ENCODE results near the gene SMURF1.

The SMURF1 gene

GRCh38 chr7:99094401-99094800 is 49.5 kb downstream of the SMURF1 start:
- DNase-seq (ENCODE audit: extremely low read depth, low read depth), result no peak
- H3K4me3 ChIP-seq (replicated peaks; ENCODE audit: low read depth, low read length), result no peak overlapping the region
- TF ChIP-seq, protein P1, sequence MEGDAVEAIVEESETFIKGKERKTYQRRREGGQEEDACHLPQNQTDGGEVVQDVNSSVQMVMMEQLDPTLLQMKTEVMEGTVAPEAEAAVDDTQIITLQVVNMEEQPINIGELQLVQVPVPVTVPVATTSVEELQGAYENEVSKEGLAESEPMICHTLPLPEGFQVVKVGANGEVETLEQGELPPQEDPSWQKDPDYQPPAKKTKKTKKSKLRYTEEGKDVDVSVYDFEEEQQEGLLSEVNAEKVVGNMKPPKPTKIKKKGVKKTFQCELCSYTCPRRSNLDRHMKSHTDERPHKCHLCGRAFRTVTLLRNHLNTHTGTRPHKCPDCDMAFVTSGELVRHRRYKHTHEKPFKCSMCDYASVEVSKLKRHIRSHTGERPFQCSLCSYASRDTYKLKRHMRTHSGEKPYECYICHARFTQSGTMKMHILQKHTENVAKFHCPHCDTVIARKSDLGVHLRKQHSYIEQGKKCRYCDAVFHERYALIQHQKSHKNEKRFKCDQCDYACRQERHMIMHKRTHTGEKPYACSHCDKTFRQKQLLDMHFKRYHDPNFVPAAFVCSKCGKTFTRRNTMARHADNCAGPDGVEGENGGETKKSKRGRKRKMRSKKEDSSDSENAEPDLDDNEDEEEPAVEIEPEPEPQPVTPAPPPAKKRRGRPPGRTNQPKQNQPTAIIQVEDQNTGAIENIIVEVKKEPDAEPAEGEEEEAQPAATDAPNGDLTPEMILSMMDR (IDR thresholded peaks at IDR 0.05; ENCODE audit: low read depth, low read length, missing control alignments), result no peak

GRCh38 chr7:99092064-99092720 is 51.7 kb downstream of the SMURF1 start:
- DNase-seq (ENCODE audit: extremely low read depth, low read depth), result no peak
- TF ChIP-seq, protein P1 (IDR thresholded peaks at IDR 0.05; ENCODE audit: low read depth, low read length, missing control alignments), result no peak
- no peak overlapping the region for H3K4me3 ChIP-seq (replicated peaks; ENCODE audit: low read depth, low read length)

DNA sequence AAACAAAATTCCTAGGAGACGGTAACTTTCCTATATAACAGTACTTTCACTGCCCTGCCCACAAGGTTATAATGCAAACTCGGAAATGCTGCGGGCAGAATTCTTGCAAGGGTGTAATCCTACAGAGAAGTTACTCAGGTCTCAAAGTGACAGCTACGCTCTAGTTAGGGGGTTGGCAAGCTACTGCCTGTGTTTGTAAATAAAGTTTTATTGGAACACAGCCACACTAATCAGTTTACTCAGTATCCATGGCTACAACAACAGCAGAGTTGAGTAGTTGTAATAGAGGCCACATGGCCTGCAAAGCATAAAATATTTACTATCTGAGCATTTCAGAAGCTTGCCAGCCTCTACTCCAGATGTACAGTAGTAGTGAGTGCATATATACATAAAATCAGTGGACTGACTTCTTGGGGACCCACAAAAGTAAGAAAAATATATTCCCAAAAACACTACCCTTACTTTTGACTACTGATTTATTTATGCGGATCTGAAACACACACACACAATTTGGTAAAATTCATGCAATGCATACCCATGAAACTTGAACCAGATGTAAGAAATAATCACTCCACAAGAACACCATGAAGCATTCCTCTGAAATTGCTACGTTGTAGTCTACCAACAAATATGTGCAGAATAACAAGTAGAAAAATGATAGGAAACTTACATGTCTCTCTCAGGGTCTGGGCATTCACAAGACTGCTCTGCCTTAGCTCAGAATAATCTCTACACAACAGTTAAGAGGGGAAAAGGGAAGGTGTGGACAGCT is 53.0 kb downstream of the SMURF1 start:
- TF ChIP-seq, protein P1 (IDR thresholded peaks at IDR 0.05; ENCODE audit: low read depth, low read length, missing control alignments), result no peak
- peak; percentile 56 for DNase-seq (ENCODE audit: extremely low read depth, low read depth)

DNA sequence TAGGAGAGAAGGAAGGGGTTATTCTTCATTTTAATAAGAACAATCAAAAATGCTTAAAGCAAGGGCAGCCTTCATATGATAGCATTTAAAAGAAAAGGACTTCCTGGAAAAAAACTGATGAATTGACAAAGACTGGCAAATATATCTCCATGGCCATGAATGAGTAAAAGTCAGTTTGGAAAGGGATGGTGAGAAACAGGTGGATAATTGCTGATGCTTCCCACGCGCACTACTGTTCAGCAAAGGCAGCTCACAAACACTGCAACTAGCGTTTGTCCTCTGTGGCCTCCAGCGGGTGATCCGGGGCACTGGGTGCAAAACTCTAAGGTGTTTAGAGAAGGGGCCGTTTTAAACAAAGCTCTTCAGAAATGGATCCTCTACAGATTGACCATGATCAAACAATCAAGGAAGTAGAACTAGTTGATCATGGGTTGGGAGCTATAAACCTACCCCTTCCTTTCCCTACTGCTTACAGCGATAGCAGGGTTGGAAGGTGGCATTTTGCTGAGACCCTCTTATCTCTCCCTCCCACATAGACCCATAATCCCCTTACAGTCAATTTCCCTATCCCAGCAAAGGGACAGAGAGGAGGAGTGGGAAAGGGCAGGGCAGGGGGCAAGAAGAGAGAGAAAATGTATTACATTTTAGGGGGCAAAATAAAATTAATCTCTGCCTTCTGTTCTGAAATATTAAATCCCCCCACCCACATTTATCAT is 53.8 kb downstream of the SMURF1 start:
- TF ChIP-seq, protein P1 (IDR thresholded peaks at IDR 0.05; ENCODE audit: low read depth, low read length, missing control alignments), result no peak
- no peak for DNase-seq (ENCODE audit: extremely low read depth, low read depth)
- H3K4me3 ChIP-seq (replicated peaks; ENCODE audit: low read depth, low read length), result no peak overlapping the region

More for the DNA sequence above, 53.0 kb downstream of the SMURF1 start:
- H3K4me3 ChIP-seq (replicated peaks; ENCODE audit: low read depth, low read length), result no peak overlapping the region

GRCh38 chr7:99086944-99087343 is 57.0 kb downstream of the SMURF1 start:
- no peak overlapping the region for H3K4me3 ChIP-seq (replicated peaks; ENCODE audit: low read depth, low read length)
- DNase-seq (ENCODE audit: extremely low read depth, low read depth), result no peak
- TF ChIP-seq, protein P1 (IDR thresholded peaks at IDR 0.05; ENCODE audit: low read depth, low read length, missing control alignments), result no peak

GRCh38 chr7:99086532-99086931 is 57.4 kb downstream of the SMURF1 start:
- TF ChIP-seq, protein P1 (IDR thresholded peaks at IDR 0.05; ENCODE audit: low read depth, low read length, missing control alignments), result no peak
- DNase-seq (ENCODE audit: extremely low read depth, low read depth), result no peak
- no peak overlapping the region for H3K4me3 ChIP-seq (replicated peaks; ENCODE audit: low read depth, low read length)
